ENCODE results near the gene ATP10D.

The ATP10D gene

GRCh38 chr4:47465004-47465403, 20.1 kb upstream of the ATP10D start:
- no peak for TF ChIP-seq CTCF (conservative IDR thresholded peaks at IDR 0.05; ENCODE audit: low read length)
- DNase-seq (ENCODE audit: low read depth), result no peak
- H3K4me3 ChIP-seq (ENCODE audit: low read length), result no peak overlapping the region

GRCh38 chr4:47466056-47466785, 18.9 kb upstream of the ATP10D start:
- no peak for DNase-seq (ENCODE audit: low read depth)
- H3K4me3 ChIP-seq (ENCODE audit: low read length), result no peak overlapping the region
- TF ChIP-seq CTCF (conservative IDR thresholded peaks at IDR 0.05; ENCODE audit: low read length), result no peak

- TF ChIP-seq CTCF (conservative IDR thresholded peaks at IDR 0.05; ENCODE audit: low read length), result no peak
- peak; percentile 33 for DNase-seq (ENCODE audit: low read depth)
- no peak overlapping the region for H3K4me3 ChIP-seq (ENCODE audit: low read length)
Observed at GRCh38 chr4:47468706-47469365, 16.2 kb upstream of the ATP10D start.

GRCh38 chr4:47469951-47470350, 15.1 kb upstream of the ATP10D start:
- DNase-seq (ENCODE audit: low read depth), result peak; percentile 50
- no peak for TF ChIP-seq CTCF (conservative IDR thresholded peaks at IDR 0.05; ENCODE audit: low read length)
- no peak overlapping the region for H3K4me3 ChIP-seq (ENCODE audit: low read length)

GRCh38 chr4:47471064-47471463, 14.0 kb upstream of the ATP10D start:
- no peak for DNase-seq (ENCODE audit: low read depth)
- no peak for TF ChIP-seq CTCF (conservative IDR thresholded peaks at IDR 0.05; ENCODE audit: low read length)
- H3K4me3 ChIP-seq (ENCODE audit: low read length), result no peak overlapping the region

- H3K4me3 ChIP-seq (ENCODE audit: low read length), result no peak overlapping the region
- DNase-seq (ENCODE audit: low read depth), result no peak
- TF ChIP-seq CTCF (conservative IDR thresholded peaks at IDR 0.05; ENCODE audit: low read length), result no peak
Observed at GRCh38 chr4:47471591-47471990, 13.5 kb upstream of the ATP10D start.
